NCI-H1417 treated with DMSO at 0.1 percent for 48 hours (cell line): Measurements from ENCODE around the gene DST.

Experiments
- DNase-seq: peaks from one replicate; lab custom pipeline; 2025; lab: John Stamatoyannopoulos, UW

Gene DST

DNA sequence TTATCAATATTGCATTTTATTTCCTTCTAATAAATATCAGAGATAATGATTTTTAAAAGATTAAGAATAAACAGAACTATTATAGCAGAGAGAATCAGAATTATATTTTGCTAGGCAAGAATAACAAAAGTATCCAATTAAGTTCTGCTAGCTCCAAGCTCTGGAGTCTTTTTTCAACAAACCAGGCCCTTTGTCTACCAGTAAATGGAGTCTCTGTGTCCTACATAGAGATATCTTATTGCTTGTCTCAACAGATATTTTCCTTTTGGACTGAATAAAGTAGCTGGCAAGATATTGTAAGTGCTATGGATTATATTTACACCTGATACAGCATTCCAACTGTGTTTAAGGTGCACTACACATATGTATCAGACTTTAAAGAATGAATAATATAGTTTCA lies 107.1 kb downstream of the DST start:
- DNase-seq: no peak

DNA sequence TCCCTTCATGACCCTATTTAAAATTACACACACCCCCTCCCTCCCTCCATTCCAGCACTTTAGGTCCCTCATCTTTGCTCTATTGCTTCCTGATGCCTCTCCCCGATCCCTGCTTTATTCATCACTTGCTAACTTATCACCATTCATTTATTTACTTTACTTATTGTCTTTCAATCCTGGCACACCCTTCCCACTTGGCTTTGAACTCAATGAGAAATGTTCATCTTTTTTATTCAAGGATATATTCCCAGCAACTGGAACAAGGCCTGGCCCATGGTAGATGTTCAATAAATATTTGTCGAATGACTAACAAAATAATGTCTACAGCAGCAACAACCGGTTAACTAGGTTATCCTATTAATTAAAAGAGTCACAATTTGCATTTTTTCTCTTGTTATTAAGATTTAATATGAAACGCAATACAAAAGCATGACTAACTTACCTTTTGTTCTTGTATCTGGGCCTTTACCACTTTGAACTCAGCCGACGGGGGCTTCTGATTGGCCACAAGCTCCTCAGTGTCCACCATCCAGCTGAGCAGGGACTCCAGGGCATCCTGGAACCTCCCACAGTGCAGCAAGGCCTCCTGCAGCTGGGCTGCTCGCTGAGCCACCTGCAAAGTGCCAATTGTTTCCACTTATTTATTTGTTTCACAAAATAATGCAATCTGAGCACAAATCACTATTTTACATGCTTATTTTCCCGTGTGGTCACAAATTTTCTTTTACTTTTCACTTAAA lies 107.8 kb downstream of the DST start:
- no peak for DNase-seq

DNA sequence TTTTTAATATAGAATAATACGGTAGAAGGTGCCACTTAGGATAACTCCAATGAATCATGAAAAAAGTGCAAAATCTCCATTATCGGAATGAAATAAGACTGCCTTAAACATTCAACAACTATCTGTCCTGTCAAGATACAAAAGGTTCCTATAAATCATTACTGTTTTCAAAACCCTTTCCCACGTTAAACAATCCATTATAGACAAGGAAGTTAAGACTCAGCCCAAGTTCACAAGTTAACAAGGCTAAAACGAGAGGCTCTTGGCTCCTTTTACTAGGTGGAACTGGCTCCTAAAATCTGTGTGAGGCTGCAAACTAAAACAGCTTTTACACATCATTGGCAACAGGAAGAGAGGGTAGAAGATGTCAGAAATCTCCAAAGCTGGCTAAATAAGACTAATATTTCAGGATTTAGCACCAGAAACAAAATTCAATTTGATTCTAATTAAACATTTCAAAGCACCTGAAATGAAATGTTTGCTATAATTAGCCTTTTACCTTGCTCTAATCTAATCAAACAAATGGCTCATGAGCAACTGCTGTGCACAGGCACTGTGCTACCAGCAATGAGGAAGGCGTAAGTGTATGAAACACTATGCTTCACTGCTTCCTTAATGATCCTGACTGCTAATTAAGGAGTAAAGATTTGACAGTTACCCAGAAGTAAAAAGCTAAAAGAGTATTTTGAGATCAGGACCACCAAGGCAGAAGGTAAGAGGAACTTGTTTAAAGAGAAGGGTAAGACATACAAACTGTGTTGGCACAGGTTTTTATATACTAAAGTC lies 109.7 kb downstream of the DST start:
- DNase-seq: no peak

DNA sequence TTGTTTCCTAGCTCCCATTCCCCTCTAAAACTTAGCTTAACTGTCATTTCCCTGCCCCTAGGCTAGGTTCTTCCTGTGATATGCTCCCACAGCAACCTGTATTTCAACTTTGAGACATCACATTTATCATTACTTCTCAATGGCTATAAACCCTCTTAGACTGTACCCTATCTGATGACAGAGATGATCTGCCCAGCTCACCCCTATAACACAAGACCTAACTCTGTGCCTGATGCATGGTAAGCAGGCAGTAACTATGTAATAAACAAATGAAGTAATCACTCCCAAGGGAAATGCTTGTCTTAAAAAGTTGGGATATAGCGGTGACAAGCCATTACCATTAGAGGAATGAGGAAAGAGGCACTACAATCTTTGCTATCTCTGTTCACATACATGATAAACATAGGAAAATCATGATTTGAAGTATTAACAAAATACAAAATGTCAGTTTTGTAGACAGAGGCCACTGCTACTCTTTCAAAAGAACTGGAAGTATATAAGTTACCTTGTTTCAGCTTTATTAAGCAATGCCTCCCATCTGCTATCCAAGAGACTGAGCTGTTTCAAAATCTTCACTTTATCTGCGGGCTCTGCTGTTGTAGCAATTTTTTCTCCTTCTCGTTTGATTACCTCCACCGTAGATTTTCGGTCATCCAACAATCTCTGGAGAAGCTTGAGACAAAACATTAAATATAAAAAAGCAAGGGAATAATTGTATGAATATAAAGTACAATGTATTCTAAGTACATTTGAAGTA lies 110.7 kb downstream of the DST start:
- no peak for DNase-seq

DNA sequence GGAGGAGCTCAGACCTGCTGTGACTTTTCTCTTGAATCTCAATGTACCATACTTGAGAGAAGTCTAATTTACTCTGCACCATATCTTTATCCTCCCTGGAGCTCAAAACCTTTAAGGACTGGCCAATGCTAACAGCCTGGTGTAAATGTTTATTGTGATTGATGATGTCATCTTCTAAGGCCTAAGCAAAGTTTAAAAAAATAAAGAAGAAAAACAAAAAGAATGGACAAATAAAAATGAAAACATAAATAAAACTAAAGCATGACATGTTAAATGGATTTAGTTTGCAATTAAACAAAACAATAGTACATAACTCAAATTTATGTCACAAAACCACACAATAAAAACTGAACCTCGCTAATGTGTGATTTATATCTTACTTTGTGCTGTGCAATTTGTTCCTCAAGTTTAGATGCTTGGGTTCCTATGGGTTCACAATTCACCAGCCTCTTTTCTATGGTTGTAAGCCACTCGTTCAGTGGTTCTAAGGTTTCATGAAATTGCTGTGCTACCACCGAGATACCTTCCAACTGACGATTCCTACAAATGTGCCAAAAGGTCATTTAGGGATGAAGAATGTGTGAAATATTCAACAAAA lies 113.0 kb downstream of the DST start:
- DNase-seq: no peak

DNA sequence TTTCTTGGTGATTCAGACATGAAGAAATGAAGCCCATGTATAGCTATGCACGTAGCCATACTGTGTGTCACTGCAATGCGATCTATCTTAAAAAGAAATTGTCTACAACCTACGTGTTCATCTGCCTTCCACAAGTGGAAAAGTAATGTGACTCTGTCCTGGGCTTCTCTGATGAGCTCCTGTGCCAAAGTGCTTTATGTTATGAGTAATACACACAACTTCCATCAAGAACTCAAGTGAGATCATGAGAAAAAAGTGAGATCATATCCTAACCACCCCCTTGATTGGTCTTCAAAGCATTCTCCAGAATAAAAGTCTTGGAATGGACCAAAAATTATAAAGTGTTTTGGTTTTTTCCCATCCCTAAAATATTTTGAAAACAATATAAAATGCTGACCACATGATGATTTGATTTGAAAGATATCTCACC lies 114.3 kb downstream of the DST start:
- no peak for DNase-seq

DNA sequence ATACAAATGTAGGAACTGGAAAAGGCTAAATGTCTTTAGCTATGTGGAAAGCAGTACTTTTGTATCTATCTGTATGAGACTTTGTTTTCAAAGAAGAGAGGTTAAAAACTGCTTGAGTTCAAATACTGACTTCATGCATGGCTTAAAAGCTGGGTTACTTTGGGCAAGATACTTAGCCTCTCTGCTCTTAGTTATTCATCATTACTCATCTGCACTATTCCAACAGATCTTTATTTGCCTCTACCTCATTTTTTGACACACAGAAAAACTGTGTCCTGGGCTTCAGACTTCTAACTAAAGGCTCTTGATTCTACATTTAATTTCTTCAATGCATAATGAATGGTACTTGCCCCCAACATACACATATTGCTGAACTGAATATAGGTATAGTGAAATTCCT lies 114.8 kb downstream of the DST start:
- DNase-seq: no peak

DNA sequence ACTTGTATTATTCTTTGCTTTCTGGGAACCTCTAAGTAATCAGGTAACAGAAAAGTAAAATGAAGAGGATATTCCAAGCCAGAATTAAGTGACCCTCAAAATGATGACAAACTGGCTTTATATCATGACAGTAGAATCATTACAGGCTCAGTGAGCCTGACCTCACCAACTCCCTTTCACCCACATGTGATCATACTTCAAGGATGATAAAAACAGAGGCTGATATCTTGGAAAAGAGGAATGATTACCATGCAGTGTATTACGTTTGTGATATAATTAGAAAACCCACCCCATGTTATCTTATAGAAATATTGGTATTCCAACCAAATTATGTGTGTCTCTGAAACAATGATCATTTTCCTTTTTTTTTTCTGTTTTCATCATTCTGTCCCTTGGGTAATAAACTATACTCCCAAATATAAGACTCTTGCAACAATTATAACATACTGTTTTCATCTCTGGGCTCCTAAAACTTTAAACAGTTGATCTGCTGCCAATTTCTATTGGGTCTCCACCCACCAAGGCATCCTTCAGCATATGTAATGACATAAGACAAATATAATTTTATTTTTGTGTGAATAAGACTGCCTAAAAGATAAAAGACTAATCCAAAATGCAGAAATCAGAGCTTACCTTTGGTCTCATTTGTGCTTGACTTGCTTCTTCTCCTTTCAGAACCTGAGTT lies 115.7 kb downstream of the DST start:
- no peak for DNase-seq

DNA sequence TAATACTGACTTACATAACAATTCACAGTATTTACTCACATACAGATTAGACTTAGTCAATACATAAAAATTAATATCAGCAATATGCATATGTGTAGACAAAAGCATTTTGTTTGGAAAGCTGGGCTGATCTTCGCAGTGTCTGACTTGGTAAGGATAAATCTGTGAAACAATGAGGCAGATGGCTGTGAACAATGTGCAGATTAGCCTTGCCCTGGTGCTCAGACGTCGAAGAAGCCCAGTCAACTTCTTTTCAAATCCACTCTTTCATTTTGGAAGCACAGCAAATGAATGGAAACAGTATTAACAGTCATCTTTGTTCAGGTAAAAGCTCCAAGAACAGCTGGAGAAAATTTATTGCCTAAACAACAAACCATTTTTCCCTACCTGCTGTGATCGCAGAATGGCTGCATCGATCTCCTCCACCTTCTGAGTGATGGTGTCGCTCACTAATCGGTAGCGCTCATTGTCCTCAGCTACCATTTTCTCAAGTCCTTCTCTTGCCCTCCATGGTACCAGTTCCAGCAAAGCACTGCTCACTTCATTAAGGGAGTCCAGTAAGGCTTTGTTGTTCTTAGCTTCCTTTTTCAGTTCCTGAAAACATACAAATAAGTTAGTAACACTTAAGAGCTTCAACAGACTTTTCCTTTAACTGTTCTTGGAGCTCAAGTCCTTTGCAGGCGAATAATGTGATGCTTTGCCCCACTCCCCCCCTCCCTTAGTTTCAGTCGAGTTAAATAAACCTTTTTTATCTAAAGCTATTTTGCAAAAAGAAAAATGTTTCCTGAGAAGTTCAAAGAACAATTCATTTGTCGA lies 116.5 kb downstream of the DST start:
- DNase-seq: no peak

DNA sequence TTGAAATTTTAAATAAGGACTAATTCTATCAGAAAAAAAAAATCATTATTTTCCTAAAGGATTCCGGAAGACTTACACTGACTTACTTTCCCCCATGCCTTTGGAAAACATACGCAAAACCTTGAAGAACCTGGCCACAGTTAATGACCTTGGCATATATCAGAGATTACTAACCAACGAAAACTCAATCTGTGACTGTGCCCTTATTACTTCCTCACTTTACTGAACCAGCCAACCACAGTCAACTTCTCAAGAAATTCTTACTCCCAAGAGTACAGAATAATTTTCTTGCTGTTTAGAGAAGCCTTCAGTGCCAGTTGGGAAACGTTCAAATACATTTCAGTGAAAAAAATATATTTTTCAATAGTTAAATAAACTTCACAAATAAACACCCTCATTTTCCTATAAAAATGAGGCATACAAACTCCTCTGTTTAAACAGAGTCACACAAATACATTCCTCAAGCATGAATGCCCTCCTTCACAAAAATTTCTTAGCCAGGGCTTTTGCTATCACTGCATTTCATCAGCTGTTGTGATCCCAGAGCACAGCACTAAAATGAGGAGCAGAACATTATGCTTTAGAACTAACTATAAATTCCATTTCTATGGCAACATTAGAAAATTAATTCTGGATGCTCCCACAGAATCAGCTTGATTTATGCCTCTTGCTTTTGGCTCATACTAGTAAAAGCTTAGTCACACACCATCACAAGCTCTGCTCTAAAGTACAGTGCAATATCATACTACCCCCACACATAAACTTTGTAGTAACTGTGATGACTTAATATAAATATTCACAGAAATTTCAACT lies 117.6 kb downstream of the DST start:
- no peak for DNase-seq

DNA sequence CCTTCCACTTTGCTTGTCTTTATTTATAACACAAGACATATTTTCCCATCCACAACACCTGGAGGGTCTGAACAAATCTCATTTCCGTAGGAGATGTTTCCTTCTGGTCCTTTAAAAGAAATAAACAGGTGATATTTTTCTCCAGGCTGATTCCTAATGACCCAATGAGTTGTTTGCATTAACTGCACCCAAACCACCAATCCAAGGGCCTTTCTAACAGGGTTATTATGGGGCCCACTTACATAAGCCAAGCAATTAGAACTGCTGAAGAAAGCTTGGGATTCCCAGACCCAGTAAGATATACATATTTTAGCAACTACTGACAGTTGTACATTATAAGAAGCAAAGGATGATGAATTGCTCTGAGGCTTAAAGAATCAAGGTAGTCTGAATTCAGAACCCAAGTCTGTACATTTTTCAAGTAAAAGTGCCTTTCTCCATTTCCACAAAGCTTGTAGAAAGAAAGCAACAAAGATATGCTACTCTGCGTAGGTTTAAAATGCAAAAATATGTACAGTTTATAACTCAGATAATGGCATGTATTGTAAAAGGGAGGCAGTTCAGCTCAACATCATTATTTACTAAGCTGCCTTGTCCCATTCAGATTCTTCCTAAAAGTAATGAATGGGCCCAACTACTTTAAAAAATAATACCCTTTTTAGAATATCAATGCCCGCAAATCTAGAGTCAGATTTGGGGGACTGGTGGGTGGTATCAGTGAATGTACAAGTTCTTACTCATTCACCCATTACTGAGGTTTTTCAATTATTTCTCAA lies 120.0 kb downstream of the DST start:
- DNase-seq: no peak

DNA sequence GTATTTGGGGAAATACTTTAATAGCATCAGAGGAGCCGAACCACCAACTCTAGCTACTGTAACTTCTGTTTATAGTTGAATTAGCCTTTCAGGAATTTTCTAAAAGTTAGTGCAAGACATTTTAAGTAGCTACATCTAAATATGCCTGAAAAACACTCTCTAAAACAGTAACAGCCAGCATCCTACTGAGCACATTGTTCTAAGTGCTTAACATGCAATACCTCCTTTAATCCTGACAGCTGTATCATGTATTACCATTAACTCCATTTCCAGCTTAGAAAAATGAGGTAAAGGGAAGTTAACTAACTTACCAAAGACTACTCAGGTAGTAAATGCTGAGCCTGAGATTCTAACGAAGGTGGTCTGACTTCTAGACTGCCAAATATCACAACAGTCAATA lies 120.7 kb downstream of the DST start:
- no peak for DNase-seq

DNA sequence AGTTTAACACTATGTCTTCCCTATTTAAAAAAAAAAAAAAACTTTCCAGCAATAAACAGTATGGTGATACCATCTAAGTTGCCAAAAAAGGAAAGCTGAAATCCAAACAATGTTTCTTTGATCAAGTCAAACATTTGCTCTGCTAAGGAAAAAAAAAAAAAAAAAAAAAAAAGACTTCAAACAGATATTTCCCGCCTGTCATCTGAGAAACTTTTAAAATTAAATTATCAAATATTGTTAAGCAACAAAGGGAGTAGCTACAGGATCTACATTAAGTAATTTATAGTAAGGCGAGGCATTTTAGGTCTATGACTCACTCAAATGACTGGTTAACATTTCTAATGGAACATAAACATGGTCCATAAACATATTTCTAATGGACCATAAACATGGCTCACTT lies 121.2 kb downstream of the DST start:
- DNase-seq: no peak

DNA sequence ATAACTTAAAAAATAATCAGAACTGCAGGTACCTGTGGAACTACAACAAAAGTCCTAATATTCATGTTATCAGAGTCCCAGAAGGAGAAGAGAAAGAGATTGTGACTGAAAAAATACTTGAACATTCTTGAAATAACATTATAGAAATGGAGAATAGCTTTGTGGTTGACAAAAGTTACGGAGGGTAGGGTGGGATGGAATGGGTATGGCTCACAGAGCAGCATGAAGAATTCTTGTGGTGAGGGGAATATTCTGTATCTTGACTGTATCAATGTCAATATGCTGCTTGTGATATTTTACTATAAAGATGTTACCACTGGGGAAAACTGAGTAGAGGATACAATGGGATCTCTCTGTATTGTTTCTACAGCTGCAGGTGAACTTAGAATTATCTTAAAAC lies 122.5 kb downstream of the DST start:
- DNase-seq: no peak

DNA sequence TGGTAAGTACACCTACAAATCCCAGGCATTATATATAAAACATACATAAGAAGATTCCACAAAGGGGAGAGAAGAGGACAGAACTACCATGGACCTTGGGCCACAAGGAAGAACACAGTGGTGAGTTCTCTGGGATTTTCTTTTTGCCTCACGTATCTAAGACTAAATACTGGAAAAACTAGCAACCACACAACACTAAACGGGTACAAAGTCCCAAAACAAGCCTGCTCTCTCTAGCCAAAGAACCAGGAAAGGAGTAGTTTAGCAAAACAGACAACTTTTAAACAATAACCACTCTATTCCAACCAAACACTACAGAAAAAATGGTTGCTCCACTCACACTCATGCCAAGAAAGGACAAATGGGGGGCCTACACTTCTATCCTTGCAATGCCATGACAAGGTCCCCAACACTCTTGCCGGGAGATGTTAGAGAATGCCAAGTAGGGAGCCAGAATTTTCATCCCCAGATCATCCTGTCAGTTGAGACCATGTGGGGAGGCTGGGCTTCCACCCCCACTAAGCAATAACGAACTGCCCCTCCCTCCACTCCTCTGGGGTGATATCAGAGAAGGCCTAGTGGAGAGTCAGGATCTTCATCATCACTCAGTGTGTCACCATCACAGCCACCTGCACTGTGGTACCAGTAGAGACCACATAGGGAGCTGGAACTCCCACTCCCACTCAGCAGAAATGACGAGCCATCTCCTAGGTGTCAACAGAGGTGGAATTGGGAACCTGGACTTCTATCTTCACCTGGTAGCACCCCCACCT lies 123.5 kb downstream of the DST start:
- DNase-seq: no peak

DNA sequence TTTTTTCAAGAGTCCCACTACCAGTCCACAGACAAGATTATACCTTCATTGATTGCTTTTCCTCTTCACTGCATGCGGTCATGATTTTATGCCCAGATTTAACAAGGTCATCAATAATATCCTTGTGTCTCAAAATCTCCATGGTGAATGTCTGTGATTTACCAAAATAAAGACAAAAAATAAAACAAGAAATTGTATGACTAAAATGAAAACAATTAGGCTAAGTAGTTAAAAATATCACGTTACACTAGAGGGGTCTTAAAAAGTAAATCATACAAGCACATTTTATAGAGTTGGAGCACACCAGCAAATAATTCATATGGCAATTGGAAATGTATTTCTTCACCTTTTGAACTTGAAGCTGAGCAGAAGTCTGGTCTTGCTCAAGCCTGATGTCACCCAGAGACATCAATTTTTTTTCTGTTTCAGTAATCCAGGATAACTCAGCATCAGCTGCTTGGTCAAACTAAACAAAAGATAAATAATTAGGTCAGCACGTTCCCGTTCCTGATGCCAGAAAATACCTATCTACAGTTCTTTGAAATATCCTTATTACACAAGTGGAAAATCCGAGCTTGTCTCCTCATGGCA lies 125.4 kb downstream of the DST start:
- DNase-seq: peak; percentile 99

DNA sequence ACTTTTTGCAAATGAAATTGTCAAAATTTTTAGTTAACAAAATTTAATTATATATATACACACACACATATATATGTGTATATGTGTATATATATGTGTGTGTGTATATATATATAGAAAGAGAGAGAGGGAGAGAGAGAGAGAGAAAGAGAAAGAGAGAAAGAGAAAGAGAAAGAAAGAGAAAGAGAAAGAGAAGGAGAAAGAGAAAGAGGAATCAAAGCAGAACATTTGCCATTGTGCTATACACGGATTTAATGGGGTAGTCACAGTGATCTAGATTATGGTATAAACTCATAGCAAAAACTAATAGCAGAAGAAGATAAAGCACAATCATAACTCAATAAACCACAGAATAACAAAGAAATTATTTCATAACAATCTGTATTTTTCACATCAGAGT lies 126.7 kb downstream of the DST start:
- no peak for DNase-seq
